Ovary (tissue), 9 donors: ENCODE measurements around the gene FSTL5. TPM values are rescaled to one million over a fixed set of nuclear protein-coding genes. Genes with fewer than 3 reads are reported as not detected.

Experiments used
- DNase-seq, 5 donors: peaks; one replicate each; pipeline ENCODE4 v3.0.0-alpha.2; 2019 to 2020
- H3K27ac ChIP-seq, 2 donors: fragments of 200-600 bp; one replicate each; pipeline versions ENCODE4 v1.5.1 to v1.8.0; 2019 to 2022
- H3K27me3 ChIP-seq: fragments of 200-600 bp; one replicate; pipeline ENCODE4 v1.8.0; 2022
- H3K36me3 ChIP-seq: fragments of 200-600 bp; sonication (generic); one replicate; pipeline ENCODE4 v1.5.1; 2019
- H3K4me1 ChIP-seq: one replicate; pipeline ENCODE4 v1.8.1; 2013; ENCODE audit warnings: mild to moderate bottlenecking, moderate library complexity; ENCODE audit not compliant: insufficient read depth
- H3K4me3 ChIP-seq: fragments of 200-600 bp; sonication (generic); one replicate; pipeline ENCODE4 v1.5.1; 2017
- H3K9me3 ChIP-seq, 2 donors: fragments of 200-600 bp in 1 of 2; sonication (generic) in 1 of 2; one replicate each; pipeline versions ENCODE4 v1.5.1 to v1.8.1; 2013 to 2019; ENCODE audit warnings: mild to moderate bottlenecking in 1 of 2, moderate library complexity in 1 of 2
- EP300 ChIP-seq: sonication (generic); formaldehyde crosslinking; IDR thresholded peaks from one replicate; pipeline ENCODE4 v1.6.1; 2017; ENCODE audit warnings: antibody characterized with exemption
- POLR2A ChIP-seq: fragments of 450-650 bp; IDR thresholded peaks from one replicate; pipeline ENCODE4 v1.6.1; 2017; ENCODE audit warnings: antibody characterized with exemption, mild to moderate bottlenecking, moderate library complexity
- WGBS, 3 donors: extraction: QIAGEN DNeasy Blood & Tissue Kit in 1 of 3; methylation state at CpG; one replicate each; pipeline versions ENCODE4 v1.1.5 to v1.1.7; 2013 to 2017; 5-methylcytosine and 5-hydroxymethylcytosine counted together
- intact Hi-C, 4 donors: fragments of 100-400 bp; cut with DNase I; formaldehyde crosslinking; loops; one replicate each; pipeline versions ENCODE4 v1.11.0 to v1.15.1; 2022 to 2023
- polyA plus RNA-seq, 2 donors: library from polyadenylated mRNA; stranded (reverse); fragments of 200-250 nt in 1 of 2; fragments of 350-450 nt in 1 of 2; fragmentation: Illumina TruSeq in 1 of 2; extraction: RNeasy Lipid Tissue Mini Kit (QIAGEN cat#74804) in 1 of 2; gene quantifications; one replicate each; pipeline ENCODE4 v1.2.3, GENCODE V29; 2013 to 2014
- total RNA-seq, 7 donors: library from RNA; depleted of rRNA in 2 of 7; stranded (reverse); fragments of >200 nt in 2 of 7; fragmentation: NEBNext Ultra II Directional in 3 of 7; extraction: Animal tissue kit (Norgen Biotek cat#: 25700) in 3 of 7; gene quantifications; one replicate each; pipeline versions ENCODE4 v1.1.0 to v1.2.4, GENCODE V29; 2016 to 2023
- TF ChIP-seq, protein P1 (sequence below), 3 donors: fragments of 450-650 bp in 2 of 3; fragments of 200-600 bp in 1 of 3; IDR thresholded peaks; one replicate each; pipeline versions ENCODE4 v1.5.1 to v1.8.0; 2016 to 2022; ENCODE audit warnings: antibody characterized with exemption in 3 of 3, mild to moderate bottlenecking in 1 of 3
- donor health status: DM: no; HTN: no; CAD: no; lungs with moderate emphysema.
- donor health status: DM: no; HTN: no; CAD: no.
- donor health status: Bipolar disorder and iron deficiency.
- donor health status: DM: yes; HTN: yes; CAD: no.
- donor health status: DM: no; HTN: no; CAD: no.
- donor health status: DM: yes; HTN: yes; CAD: no.

The FSTL5 gene
- total and polyA plus RNA-seq, 9 donors = 0.05 TPM; not detected in 8

DNA sequence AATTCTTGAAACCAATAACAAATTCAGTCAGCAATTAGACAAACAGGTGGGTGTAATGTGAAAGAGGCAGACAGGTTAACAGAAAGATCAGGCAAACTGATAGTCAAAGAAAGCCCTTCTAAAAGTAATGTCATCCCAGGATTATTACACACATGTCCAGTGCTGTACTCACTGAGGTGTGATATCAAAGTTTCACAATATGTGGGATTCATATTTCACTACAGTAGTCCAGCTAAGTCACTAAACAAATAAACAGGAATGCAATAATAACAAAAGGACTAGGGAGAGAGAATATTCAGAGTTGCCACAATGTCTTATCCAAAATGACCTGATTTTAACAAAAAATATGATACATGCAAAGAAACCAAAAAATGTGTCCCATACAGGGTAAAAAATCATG lies 787.5 kb downstream of the FSTL5 start:
- H3K27ac ChIP-seq = no peak overlapping the region
- H3K9me3 ChIP-seq = no peaks in the 10 kb centered on the region
- H3K4me3 ChIP-seq = no peak overlapping the region
- no peaks in the 10 kb centered on the region for H3K36me3 ChIP-seq
- TF ChIP-seq EP300 (no peak), POLR2A (no peak)
- TF ChIP-seq, protein P1, sequence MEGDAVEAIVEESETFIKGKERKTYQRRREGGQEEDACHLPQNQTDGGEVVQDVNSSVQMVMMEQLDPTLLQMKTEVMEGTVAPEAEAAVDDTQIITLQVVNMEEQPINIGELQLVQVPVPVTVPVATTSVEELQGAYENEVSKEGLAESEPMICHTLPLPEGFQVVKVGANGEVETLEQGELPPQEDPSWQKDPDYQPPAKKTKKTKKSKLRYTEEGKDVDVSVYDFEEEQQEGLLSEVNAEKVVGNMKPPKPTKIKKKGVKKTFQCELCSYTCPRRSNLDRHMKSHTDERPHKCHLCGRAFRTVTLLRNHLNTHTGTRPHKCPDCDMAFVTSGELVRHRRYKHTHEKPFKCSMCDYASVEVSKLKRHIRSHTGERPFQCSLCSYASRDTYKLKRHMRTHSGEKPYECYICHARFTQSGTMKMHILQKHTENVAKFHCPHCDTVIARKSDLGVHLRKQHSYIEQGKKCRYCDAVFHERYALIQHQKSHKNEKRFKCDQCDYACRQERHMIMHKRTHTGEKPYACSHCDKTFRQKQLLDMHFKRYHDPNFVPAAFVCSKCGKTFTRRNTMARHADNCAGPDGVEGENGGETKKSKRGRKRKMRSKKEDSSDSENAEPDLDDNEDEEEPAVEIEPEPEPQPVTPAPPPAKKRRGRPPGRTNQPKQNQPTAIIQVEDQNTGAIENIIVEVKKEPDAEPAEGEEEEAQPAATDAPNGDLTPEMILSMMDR (IDR thresholded peaks at IDR 0.05) = no peak
- H3K27me3 ChIP-seq = no peaks in the 10 kb centered on the region
- DNase-seq = no peak
- intact Hi-C loops = no loop called here
- H3K4me1 ChIP-seq = no peaks in the 10 kb centered on the region

DNA sequence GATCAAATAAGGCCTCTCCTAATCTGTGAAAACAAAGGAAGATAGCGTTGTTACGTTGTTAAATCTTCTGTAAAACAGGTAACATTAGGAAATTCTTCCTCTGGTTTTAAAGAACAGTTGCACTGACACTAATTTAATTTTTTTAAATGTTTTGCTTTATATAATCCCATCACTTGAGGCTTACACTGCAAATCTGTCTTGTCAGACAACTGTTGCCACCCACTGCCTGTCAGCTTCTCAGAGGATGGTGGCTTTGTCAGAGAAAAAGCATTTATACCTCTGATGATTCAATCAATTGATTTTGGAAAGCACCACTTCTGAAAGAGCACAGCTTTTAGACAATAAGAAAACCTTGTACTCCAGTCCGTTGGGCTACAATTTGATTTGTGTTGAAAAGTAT lies 799.1 kb downstream of the FSTL5 start:
- H3K27me3 ChIP-seq = no peaks in the 10 kb centered on the region
- no peaks in the 10 kb centered on the region for H3K36me3 ChIP-seq
- no peaks in the 10 kb centered on the region for H3K4me1 ChIP-seq
- no peak for DNase-seq
- no peak overlapping the region for H3K27ac ChIP-seq
- no peaks in the 10 kb centered on the region for H3K9me3 ChIP-seq
- 61 to 75% (median 71%) methylated on average over 3 of the region's 3 CpGs for WGBS, 3 donors
- no peak overlapping the region for H3K4me3 ChIP-seq
- TF ChIP-seq POLR2A (no peak), EP300 (no peak)
- TF ChIP-seq, protein P1 (IDR thresholded peaks at IDR 0.05) = no peak
- intact Hi-C loops = no loop called here

DNA sequence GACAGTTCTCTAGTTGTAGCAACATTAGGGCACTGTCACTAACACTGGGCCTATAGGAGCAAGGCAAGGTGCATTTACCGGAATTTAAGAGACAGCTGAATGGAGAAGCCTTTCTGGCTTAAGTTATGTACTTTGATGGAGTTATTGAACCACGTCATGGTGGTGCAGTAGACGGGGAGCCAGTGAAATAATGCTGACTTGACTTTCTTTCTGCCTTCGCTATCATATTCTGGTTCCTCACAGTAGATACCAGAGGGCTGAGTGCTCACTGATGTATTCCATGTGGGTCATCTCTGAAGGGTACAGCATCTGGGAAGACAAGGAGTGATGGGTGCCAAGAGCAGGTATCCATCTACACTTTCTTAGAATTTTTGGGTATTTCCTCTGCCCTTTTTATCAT lies 802.8 kb downstream of the FSTL5 start:
- WGBS, 3 donors = 86% methylated on average over 4 of the region's 4 CpGs
- DNase-seq = no peak
- no peaks in the 10 kb centered on the region for H3K9me3 ChIP-seq
- H3K4me3 ChIP-seq = no peak overlapping the region
- H3K4me1 ChIP-seq = no peaks in the 10 kb centered on the region
- H3K27ac ChIP-seq = no peak overlapping the region
- H3K36me3 ChIP-seq = no peaks in the 10 kb centered on the region
- H3K27me3 ChIP-seq = no peaks in the 10 kb centered on the region
- intact Hi-C loops = no loop called here
- no peak for TF ChIP-seq EP300

DNA sequence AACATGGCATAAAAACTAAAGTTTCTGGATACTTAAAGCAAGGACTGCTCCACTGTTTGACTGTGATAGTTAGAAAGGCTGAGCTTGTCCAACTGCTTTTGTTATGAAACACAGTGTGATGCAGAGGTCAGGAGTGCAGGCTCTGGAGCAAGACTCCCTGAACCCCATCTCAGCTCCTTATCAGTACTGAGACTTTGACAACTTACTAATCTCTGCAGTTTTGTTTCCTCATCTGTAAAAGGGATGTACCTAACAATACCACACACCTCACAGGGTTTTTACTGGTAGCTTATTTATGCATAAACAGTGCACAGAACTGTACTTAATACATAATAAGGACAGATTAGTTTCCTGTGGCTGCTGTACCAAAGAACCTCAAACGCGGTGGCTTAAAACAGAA lies 804.3 kb downstream of the FSTL5 start:
- DNase-seq = no peak
- no peaks in the 10 kb centered on the region for H3K36me3 ChIP-seq
- no peaks in the 10 kb centered on the region for H3K4me1 ChIP-seq
- no peaks in the 10 kb centered on the region for H3K9me3 ChIP-seq
- intact Hi-C loops = no loop called here
- H3K27me3 ChIP-seq = no peaks in the 10 kb centered on the region
- H3K27ac ChIP-seq = no peak overlapping the region
- 84 to 98% (median 96%) methylated on average over 2 of the region's 2 CpGs for WGBS, 3 donors
- TF ChIP-seq, protein P1 (IDR thresholded peaks at IDR 0.05) = no peak
- TF ChIP-seq EP300 (no peak), POLR2A (no peak)
- H3K4me3 ChIP-seq = no peak overlapping the region

DNA sequence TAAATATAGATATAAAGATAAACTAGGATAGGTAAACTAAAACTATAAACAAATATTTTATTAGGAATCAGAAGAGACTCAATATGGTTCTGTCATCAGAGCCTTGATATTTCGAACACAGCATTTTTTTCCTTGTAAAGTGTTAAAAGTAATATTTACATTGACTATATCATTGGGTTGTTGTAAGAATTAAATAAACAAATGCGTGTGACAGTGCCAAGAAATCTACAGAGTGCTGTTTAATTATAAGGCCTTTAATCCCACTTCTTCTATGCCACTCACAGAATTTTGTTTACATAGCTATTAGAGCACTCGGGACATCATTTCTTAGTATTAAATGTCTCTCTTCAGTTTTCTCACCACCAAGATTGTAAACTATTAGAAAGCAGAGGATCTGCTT lies 807.4 kb downstream of the FSTL5 start:
- Histone ChIP-seq H3K9me3 (no peaks in the 10 kb centered on the region), H3K36me3 (no peaks in the 10 kb centered on the region), H3K27me3 (no peaks in the 10 kb centered on the region), H3K4me1 (no peaks in the 10 kb centered on the region), H3K4me3 (no peak overlapping the region), H3K27ac (no peak overlapping the region)
- intact Hi-C loops = no loop called here
- WGBS, 3 donors = 49 to 62% (median 55%) methylated on average over 3 of the region's 3 CpGs
- no peak for TF ChIP-seq EP300
- TF ChIP-seq, protein P1 (IDR thresholded peaks at IDR 0.05) = no peak
- no peak for TF ChIP-seq POLR2A
- DNase-seq = no peak
